G401.6 (cell line): ENCODE data around the gene CBFA2T3.

Source experiments
- FAIRE-seq: peaks from 2 replicates; lab custom pipeline; 2012; peaks lifted over from hg19 to GRCh38; lab: Jason Lieb, UNC

CBFA2T3 gene

DNA sequence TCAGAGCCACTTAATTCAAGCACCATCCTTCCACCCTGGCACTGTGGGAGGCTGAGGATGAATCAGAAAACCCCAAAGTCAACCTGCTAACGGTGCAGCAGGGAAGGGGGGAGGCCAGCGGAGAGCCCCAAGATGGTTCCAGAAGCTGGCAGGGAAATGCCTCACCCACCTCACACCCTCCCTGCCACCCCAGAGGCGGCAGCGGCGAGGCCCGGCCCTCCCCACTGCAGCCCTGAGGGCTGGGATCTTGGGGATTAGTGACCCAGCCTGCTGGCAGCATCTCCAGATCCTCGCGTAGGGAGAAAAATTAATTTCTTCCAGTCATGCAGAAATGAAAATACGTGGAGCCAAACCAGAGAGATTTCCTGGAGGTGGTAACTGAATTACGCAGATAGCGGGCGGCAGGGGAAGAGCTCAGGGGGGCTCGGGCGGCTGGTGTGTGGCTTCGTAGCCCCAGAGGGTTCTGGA lies 38.2 kb downstream of the CBFA2T3 start:
- FAIRE-seq, result no peak

DNA sequence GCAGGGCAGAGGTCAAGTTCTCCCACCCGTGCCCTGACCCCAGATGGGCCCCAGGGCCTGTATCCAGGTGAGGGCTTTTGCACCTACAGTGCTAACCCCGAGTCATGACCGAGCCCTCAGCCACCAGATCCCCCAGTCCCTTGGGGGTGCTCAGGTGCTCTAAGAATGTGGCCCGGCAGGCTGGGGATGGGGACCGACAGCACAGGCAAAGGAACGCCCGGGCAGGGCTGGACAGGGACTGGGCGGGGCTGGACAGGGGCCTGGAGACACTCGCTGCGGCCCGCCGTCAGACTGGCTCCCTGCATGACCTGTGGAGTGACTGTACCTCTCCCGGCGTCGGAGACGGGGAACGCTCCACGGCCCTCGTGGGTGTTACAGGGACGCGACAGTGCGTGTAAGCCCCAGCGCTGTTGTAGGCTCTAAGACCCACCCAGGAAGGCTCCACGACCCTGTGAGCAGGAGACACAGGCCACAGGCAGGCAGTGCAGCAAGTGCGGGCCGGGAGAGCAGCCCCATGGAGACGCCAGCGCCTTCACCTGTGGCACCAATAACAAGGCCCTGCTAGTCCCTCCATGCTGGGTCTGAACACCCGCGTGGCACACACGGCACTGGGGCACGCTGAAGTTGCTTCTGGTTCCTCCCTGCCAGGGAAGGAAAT lies 38.8 kb downstream of the CBFA2T3 start:
- FAIRE-seq, result no peak

DNA sequence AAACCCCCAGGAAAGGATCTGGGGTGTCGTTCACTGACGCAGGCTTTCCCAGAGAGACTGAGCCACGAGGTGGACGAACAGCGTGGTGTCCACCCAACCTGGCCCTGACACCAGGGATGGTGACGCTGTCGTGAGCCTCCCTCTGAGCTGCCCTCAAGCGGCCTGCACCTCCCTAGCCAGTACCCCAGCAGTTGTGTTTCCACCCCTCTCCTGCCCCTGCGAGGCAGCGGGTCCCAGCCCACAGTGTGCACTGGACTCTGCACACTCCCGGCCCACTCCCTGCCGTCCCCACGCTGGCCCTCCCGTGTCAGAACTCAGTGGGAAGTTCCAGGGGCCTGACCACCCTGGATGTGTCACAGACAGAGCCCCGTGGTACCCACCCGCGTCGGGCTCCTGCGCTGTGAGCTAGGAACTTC lies 39.8 kb downstream of the CBFA2T3 start:
- FAIRE-seq, result no peak

DNA sequence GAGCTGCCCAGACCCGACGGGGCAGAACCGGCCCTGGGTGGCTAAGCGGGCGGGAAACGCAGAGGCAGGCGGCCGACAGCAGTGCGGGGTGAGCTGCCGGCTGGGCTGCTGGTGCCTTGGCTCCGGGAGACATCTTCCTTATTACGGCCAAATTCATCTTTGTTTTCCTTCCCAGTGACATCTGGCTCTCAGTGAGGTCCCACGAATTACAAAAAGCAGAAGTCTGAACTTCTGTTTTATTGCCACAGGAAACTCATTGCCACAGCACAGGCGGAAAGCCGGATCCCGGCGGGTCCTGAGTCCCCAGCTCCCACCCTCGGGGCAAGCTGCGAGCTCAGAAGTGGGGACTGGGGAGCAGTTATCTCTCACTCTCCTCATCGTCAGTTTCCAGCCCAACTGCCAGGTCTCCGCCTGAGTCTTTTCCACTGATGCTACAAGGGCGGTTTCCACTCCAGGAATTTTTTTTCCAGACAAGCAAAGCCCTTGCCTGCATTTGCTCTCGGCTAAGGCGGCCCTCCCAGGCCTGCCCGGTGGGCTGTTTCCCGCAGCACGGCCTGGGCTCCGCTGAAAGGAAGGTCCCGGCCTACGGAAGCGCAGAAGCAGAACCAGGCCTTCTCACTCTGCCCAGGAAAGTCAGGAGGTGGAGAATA lies 40.3 kb downstream of the CBFA2T3 start:
- no peak for FAIRE-seq

DNA sequence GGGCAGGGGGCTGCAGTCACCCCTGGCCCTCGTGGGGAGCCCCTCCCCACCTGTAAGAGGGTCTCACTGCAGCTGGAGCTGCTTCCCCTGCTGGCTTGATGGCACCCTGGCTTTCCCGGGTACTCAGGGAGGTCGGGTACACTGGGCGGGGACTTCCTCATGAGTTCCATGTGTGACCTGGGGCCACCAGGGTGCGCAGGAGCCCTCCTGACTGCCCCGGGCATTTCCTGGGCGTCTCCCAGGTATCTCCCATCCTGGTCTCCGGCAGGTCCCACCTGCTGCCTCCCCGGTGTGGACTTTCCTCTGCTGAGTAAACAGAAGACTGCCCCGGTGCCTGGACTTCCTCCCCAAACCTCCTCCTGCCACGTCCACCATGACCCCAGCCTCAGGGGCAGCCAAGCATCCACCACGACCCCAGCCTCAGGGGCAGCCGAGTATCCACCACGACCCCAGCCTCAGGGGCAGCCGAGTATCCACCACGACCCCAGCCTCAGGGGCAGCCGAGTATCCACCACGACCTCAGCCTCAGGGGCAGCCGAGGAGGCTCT lies 40.9 kb downstream of the CBFA2T3 start:
- FAIRE-seq, result no peak

DNA sequence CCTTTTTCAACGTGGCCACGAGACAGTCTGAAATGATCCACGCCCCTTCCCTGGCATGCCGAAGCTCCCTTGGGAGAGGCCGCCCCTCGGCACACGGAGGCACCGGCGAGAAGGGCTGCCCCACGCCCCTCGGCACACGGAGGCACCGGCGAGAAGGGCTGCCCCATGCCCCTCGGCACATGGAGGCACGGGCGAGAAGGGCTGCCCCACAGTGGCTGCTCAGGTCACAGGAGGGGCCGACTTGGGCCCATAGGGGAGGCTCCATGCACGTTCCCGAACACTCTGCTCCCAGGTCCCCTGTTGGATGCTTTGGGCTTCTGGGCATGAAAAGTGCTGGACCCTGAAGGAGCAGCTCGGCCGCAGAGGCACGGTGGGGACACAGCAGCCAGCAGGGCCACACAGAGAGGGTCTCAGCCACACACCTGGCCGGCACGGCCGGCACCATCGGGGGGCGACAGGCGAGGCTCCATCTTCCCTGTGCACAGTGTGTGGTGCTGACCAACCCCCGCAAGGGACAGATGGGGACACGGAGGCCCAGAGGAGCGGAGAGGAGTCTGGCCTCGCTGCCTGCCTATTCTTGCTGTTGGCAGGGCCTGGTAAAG lies 42.8 kb downstream of the CBFA2T3 start:
- FAIRE-seq, result no peak

DNA sequence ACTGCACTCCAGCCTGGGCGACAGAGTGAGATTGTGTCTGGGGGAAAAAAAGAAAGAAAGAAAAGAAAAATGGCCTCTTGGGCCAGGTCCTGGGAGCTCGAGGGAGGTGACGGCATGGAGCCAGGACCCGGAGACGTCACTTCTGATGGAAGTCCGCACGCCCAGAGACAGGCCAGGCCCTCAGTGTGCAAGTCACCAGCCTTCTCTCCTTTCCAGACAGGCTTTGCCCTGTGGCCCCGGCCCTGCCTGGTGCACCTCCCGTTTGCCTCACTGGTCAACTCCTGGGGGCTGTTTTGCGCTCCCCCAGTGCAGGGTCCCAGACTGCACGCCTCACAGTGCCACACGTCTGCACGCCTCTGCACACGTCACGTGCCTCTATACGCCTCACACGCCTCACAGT lies 44.1 kb downstream of the CBFA2T3 start:
- no peak for FAIRE-seq

DNA sequence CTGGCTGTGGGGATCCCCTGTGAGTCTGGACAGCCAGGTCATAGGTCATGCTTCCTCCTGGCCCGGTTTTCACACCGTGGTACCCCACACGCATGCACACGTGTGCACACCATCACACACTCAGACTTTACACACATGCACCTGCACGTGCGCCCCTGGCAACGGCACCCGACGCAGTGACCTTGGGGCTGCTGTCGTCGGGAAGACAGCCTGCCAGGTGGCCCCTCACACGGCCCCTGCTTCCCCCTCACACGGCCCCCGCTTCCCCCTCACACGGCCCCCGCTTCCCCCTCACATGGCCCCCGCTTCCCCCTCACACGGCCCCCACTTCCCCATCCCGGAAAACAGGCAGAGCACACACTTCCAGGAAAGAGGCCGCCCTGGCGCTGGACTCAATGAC lies 45.1 kb downstream of the CBFA2T3 start:
- no peak for FAIRE-seq

DNA sequence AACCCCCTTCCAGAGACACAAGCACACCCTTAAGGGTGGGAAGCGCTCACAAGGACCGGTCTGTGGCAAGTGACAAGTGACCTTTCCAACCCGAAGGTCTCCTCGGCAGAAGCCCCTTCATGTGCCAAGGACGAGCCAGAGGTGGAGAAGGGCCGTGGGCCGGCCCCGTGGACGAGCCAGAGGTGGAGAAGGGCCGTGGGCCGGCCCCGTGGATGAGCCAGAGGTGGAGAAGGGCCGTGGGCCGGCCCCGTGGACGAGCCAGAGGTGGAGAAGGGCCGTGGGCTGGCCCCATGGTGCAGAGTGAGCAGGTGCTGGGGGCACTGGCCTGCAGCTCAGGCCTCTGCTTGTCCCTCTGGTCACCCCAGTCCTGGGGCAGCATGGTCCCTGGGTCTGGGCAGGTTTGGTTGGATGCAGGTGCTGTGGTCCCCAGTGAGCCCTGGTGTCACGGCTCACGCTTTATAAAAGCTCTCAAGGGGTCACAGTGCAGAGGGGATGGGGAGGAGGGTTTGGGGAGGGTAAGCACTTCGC lies 45.6 kb downstream of the CBFA2T3 start:
- no peak for FAIRE-seq

DNA sequence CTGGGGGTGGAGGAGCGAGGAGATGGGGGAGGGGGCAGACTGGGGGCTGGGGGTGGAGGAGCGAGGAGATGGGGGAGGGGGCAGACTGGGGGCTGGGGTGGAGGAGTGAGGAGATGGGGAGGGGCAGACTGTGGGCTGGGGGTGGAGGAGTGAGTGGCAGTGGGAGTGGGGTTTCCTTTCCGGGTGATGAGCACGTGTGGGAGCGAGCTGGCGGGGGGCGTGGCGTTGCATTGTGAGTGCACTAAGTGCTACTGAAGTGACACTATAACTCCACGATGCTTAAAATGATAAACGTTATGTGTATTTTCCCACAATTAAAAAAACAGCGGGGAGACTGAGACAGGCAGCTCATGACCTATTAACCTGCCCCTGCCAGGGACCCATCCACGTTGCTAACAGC lies 46.3 kb downstream of the CBFA2T3 start:
- no peak for FAIRE-seq

DNA sequence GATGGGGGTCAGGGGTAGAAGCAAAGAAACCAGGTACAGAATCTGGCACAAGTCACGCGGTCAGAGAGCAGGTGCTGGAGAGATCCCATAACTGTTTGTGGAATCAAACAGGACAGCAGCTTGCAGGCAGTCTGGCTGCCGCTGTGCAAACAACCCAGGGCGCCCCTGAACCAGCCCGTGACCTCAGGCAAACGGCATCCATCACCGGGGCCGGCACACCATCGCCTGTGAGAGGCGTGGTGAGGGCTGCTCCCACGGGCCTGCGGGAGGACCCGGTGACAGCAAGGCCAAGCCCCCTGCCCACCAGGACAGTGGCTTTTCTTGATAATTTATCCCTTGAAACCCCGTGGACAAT lies 47.9 kb downstream of the CBFA2T3 start:
- FAIRE-seq, result no peak

DNA sequence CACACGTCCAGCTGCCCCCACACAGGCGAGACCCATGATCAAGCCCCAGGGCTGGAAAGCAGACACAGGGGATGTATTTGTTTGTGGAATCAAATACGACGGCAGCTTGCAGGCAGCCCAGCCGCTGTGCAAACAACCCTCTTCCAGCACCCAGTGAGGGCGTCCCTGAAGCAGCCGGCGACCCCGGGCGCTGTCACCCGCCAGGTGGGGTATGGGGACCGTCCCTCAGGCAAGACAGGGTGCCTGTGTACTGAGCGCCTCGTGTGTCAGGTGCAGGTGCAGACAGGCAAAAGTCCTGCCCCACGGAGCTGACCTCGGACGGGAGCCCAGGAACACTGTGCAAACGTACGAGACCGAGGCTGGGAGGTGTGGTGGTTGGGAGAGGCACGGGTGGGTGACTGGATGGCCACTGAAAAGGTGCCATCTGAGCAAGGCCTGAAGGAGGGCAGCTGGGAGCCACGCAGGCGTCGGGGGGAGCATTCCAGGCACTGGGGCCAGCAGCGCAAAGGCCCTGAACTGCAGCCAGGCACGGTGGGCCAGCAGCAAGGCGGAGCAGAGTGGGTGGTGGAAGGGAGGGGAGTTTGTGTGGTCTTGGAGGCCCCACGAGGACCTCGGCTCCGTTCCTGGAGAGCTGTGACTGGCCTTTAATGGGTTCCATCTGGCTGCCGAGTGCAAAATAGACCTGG lies 48.5 kb downstream of the CBFA2T3 start:
- FAIRE-seq, result no peak

DNA sequence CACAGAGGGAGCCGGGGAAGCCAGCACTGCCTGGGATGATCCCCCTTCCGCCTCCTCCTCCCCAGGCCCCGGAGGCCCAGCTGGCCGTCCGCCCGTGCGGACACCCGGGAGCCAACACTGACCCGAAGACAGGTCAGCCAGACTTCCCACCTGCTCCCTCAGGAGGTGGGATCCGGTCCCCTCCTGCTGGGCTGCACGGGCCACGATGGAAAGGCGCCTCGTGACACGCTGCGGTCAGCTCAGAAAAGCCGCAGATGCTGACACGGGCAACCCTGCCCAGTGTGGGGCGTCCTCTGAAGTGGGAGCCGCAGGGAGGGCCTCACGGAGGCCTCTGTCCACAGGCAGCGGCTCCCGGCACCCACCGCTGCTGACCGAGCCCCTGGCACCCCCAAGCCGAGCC lies 49.3 kb downstream of the CBFA2T3 start:
- FAIRE-seq, result no peak

DNA sequence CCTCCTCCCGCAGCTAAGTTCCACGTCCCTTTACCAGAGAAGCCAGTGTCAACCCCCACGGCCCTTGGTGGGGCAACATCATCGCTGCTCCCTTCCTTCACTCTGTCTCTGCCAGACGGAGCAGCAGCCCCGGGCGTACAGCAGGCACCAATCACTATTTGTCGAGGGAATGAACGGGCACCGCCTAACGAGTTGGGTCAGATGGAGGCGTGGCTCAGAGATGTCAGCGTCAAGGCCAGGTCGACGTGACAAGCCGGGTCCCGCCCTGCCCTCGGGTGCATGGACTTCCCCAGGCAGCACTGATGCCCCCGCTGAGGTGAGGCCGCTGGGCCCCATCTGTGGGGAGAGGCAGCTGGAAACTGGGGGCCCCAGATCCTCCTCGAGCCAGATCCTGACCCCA lies 50.0 kb downstream of the CBFA2T3 start:
- FAIRE-seq, result no peak

DNA sequence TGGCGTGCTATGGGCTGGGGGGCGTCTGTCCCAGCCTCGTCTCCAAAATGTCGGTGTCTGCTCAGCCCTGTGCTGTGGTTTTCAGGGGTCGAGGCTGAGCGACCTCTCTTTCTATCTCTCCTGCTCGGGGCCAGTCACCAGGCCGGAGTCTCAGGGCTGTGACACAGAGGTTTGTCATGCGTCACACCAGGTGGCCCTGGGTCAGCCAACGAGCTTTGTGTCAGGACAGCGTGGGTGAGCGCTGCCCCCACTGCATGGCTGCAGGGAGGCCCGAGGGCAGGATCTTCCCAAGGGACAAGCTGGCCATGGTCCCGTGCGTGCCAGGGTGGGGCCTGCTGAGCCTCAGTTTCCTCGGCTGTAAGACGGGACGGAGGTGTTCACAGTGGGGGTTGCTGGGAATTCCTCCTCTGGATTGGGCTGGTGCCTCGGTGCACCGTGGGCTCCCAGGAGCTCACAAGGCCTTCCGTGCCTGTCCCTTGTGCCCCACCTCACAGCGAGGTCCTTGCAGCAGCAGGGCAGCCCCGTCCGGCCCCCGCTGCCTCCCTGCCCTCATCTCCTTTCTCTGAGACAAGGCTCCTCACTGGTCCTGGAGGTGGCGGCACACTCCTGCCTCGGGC lies 50.5 kb downstream of the CBFA2T3 start:
- FAIRE-seq, result no peak

DNA sequence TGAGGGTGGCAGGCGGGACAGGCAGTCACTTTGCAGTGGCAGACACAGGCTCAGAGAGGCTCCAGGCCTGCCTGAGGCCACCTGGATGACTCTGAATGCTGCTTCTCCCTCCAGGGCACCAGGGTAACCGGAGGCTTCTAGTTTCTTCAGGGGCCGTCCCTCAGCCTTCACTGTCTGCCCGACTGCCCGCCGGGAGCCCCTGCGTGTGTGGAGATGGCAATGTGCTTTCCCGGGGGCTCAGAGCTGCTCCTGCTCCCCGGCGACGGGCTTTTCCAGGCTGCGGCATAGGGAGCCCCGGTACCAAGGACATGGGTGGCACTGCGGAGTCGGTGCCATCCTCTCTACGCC lies 51.5 kb downstream of the CBFA2T3 start:
- no peak for FAIRE-seq

DNA sequence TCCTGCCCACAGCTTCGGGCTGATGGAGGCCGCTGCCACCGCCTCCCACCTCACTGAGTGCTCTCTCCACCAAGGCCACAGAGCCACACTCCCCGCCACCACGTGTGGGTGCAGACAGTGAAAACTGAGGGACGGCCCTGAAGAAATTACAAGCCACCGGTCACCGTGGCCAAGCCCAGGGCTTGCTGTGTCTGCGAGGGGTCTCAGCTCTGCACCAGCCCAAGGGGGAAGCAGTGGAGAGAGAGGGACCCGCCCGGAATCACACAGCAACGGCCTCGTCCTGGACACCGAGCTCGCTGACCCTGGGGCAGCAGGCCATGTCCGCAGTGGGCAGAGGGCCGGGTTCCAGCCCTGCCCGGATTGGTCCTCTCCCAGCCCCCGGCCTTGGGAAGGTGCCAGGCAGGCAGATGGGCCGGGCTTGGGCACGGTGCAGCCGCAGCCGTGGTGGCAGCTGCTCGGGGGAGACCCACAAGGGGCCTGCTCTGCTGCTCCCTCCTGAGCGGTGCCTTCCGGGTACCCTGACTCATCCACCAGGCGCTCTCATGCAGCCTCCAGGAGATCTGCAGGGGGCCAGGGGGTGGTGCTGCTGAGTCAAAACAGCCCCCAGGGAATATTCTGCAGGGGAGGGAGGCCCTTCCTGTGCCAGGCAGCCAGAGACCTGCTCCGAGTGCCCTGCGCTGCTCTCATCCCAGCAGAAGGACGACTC lies 52.0 kb downstream of the CBFA2T3 start:
- FAIRE-seq, result no peak

DNA sequence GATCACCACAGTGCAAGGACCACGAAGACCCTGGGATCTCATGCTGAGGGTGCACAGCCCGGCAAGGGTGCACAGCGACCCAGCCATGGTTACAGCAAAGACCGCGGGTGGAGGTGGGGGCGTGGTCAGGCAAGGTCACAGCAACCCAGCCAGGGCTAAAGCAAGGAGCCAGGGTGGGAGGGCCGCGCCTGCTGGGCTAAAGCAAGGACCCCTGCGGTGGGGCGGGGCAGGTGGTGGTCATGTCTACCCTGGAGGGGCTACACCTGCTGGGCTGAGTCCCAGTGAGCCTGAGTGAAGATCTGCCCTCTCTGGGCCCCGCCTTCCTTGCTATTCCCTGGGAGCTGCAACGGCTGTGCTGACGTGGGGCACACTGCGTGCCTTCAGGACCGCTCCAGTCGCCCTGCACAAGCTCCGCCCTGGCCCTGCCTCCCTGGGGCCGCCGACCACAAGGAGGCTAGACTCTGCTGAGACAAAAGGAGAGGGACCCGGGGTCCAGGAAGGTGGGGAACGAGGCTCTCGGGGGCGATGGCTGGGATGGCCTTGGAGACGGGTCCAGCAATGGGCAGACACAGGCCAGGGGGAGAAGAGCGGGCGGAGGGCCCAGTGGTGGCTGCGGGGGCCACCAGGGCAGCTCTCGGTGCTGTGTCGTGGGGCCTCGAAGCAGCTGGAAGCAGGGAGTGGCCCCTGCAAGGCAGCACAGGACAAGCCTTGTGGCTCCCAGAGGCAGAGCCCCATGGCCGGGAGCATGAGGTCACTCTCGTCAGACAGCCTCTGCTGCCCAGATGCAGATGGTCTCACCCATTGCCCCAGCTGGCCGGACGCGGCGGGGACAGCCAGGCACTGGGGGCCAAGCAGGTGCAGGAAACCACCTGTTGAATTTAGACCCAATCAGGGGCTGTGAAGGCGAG lies 52.8 kb downstream of the CBFA2T3 start:
- FAIRE-seq, result no peak

DNA sequence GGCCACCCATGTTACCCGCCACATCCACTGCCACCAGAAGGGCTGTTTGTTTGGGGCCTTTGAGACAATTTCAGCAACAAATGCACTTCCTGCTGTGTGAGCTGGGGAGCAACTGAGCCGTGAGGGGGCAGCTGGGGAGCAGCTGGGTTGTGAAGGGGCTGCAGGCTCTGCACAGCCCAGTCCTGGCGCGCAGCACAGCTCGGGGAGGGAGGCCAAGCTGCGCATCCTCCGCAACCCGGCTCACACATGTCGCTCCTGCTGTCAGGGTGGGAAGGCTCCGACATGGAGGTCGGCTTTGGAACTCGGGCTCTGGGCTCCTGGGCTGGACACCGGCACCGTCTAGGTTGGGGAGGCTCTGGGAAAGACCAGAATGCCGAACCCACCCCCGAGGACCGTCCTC lies 53.6 kb downstream of the CBFA2T3 start:
- no peak for FAIRE-seq

DNA sequence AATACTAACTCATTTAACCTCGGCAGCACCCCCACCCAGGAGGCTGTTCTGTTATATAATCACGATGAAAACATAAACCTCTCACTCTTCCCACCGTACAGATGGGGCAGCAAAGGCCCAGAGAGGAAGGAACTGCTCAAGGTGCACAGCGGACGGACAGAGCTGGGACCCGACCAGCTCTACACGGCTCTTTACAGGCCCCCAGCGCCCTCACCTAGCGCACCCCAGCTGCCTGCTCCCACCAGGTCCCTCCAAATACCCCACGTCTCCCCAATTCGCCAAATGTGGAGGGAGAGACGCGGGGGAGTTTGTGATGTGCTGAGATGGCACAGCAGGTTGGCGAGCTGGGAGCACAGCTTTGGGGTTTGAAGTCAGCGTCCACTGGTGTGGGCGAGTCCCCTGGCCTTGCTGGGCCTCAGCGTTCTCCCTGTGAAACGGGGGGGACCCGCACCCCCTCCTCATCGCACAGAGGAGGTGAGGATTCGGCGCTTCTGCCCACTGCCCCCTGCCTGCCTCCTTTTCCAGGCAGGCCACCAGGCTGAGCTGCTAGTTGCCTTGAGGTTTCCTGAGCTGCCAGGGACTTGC lies 54.1 kb downstream of the CBFA2T3 start:
- no peak for FAIRE-seq
